Esophagus squamous epithelium (tissue), 4 donors: ENCODE results near the gene NANOS3.
"Not testable (repeated sequence)": the region's sequence is repeated elsewhere in the genome, so short reads cannot be mapped to it uniquely, and the experiment has no call there.

ENCODE experiments used
- POLR2A ChIP-seq, 4 donors: fragments of 450-650 bp; IDR thresholded peaks; one replicate each; pipeline ENCODE4 v1.6.1; 2017; ENCODE audit warnings: antibody characterized with exemption in 4 of 4, mild to moderate bottlenecking in 4 of 4, moderate library complexity in 3 of 4
- TF ChIP-seq, protein P1 (sequence below), 6 experiments: fragments of 450-650 bp in 4 of 6; fragments of 200-600 bp in 2 of 6; sonication (generic) in 2 of 6; IDR thresholded peaks; one replicate each; pipeline ENCODE4 v1.5.1; 2016 to 2019; ENCODE audit warnings: antibody characterized with exemption in 6 of 6, mild to moderate bottlenecking in 4 of 6, moderate library complexity in 4 of 6

DNA sequence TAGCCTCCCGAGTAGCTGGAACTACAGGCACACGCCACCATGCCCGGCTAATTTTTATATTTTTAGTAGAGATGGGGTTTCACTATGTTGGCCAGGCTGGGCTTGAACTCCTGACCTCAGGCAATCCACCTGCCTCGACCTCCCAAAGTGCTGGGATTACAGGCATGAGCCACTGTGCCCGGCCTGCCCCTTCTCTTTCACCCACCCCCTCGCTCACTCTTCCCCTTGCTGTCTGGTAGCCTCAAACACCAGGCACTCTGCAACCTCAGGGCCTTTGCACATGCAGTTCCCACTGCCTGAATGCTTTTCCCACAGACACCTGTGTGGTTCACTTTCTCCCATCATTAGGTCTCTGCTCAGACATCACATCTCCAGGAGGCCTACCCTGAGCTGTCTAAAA is 45.2 kb downstream of the NANOS3 start:
- TF ChIP-seq, protein P1, sequence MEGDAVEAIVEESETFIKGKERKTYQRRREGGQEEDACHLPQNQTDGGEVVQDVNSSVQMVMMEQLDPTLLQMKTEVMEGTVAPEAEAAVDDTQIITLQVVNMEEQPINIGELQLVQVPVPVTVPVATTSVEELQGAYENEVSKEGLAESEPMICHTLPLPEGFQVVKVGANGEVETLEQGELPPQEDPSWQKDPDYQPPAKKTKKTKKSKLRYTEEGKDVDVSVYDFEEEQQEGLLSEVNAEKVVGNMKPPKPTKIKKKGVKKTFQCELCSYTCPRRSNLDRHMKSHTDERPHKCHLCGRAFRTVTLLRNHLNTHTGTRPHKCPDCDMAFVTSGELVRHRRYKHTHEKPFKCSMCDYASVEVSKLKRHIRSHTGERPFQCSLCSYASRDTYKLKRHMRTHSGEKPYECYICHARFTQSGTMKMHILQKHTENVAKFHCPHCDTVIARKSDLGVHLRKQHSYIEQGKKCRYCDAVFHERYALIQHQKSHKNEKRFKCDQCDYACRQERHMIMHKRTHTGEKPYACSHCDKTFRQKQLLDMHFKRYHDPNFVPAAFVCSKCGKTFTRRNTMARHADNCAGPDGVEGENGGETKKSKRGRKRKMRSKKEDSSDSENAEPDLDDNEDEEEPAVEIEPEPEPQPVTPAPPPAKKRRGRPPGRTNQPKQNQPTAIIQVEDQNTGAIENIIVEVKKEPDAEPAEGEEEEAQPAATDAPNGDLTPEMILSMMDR (IDR thresholded peaks at IDR 0.05), result not testable (repeated sequence)
- not testable (repeated sequence) for TF ChIP-seq POLR2A (IDR thresholded peaks at IDR 0.05)
